ENCODE measurements around the gene PALD1.

- no peak for TF ChIP-seq CTCF (IDR thresholded peaks at IDR 0.05)
- no peak for TF ChIP-seq POLR2A (IDR thresholded peaks at IDR 0.05)
- TF ChIP-seq EP300 (IDR thresholded peaks at IDR 0.05; ENCODE audit: low read depth): no peak
Measured at GRCh38 chr10:70549351-70549961, 70.9 kb downstream of the PALD1 start.
